Measurements from ENCODE around the gene ERICH6.

The ERICH6 gene

GRCh38 chr3:150736903-150737832, 33.4 kb upstream of the ERICH6 start:
- no peak for DNase-seq (ENCODE audit: low read depth in 2 of 3, low spot score in 2 of 3)

GRCh38 chr3:150736316-150736719, 32.6 kb upstream of the ERICH6 start:
- DNase-seq (ENCODE audit: low read depth in 2 of 3, low spot score in 2 of 3): no peak

- no peak for DNase-seq (ENCODE audit: low read depth in 2 of 3, low spot score in 2 of 3)
These were observed 31.0 kb upstream of the ERICH6 start for GRCh38 chr3:150734795-150735119.

GRCh38 chr3:150733936-150734794, 30.4 kb upstream of the ERICH6 start:
- no peak for DNase-seq (ENCODE audit: low read depth in 2 of 3, low spot score in 2 of 3)

- no peak for DNase-seq (ENCODE audit: low read depth in 2 of 3, low spot score in 2 of 3)
These were observed 29.7 kb upstream of the ERICH6 start for GRCh38 chr3:150733373-150733935.

- DNase-seq (ENCODE audit: low read depth in 2 of 3, low spot score in 2 of 3): no peak
These were observed 26.1 kb upstream of the ERICH6 start for GRCh38 chr3:150729682-150730360.

- no peak for DNase-seq (ENCODE audit: low read depth in 2 of 3, low spot score in 2 of 3)
These were observed 24.2 kb upstream of the ERICH6 start for GRCh38 chr3:150727653-150728502.

GRCh38 chr3:150725548-150725947, 21.8 kb upstream of the ERICH6 start:
- DNase-seq (ENCODE audit: low read depth in 2 of 3, low spot score in 2 of 3): no peak

- no peak for DNase-seq (ENCODE audit: low read depth in 2 of 3, low spot score in 2 of 3)
These were observed 20.2 kb upstream of the ERICH6 start for GRCh38 chr3:150723946-150724345.

GRCh38 chr3:150722267-150722666, 18.5 kb upstream of the ERICH6 start:
- no peak for DNase-seq (ENCODE audit: low read depth in 2 of 3, low spot score in 2 of 3)

- DNase-seq (ENCODE audit: low read depth in 2 of 3, low spot score in 2 of 3): no peak
These were observed 17.8 kb upstream of the ERICH6 start for GRCh38 chr3:150721285-150722130.

GRCh38 chr3:150720444-150720843, 16.7 kb upstream of the ERICH6 start:
- DNase-seq (ENCODE audit: low read depth in 2 of 3, low spot score in 2 of 3): no peak

- no peak for DNase-seq (ENCODE audit: low read depth in 2 of 3, low spot score in 2 of 3)
These were observed 6.4 kb upstream of the ERICH6 start for GRCh38 chr3:150710097-150710496.

- peak in 1 of 3 experiments; percentile 6 for DNase-seq (ENCODE audit: low read depth in 2 of 3, low spot score in 2 of 3)
These were observed 393 bp downstream of the ERICH6 start for GRCh38 chr3:150703299-150703755.

- no peak for DNase-seq (ENCODE audit: low read depth in 2 of 3, low spot score in 2 of 3)
These were observed 4.6 kb downstream of the ERICH6 start for GRCh38 chr3:150699068-150699639.

GRCh38 chr3:150697646-150698045, 6.1 kb downstream of the ERICH6 start:
- no peak for DNase-seq (ENCODE audit: low read depth in 2 of 3, low spot score in 2 of 3)

GRCh38 chr3:150691414-150692040, 12.2 kb downstream of the ERICH6 start:
- DNase-seq (ENCODE audit: low read depth in 2 of 3, low spot score in 2 of 3): no peak

- no peak for DNase-seq (ENCODE audit: low read depth in 2 of 3, low spot score in 2 of 3)
These were observed 16.1 kb downstream of the ERICH6 start for GRCh38 chr3:150687613-150688012.
